Measurements from ENCODE around the gene DENND4A. TPM values are rescaled to one million over a fixed set of nuclear protein-coding genes. Genes with fewer than 3 reads are reported as not detected.
"Not testable (repeated sequence)": the region's sequence is repeated elsewhere in the genome, so short reads cannot be mapped to it uniquely, and the experiment has no call there.

The DENND4A gene
- polyA plus RNA-seq, 2 donors: 2.6 to 3.2 TPM

DNA sequence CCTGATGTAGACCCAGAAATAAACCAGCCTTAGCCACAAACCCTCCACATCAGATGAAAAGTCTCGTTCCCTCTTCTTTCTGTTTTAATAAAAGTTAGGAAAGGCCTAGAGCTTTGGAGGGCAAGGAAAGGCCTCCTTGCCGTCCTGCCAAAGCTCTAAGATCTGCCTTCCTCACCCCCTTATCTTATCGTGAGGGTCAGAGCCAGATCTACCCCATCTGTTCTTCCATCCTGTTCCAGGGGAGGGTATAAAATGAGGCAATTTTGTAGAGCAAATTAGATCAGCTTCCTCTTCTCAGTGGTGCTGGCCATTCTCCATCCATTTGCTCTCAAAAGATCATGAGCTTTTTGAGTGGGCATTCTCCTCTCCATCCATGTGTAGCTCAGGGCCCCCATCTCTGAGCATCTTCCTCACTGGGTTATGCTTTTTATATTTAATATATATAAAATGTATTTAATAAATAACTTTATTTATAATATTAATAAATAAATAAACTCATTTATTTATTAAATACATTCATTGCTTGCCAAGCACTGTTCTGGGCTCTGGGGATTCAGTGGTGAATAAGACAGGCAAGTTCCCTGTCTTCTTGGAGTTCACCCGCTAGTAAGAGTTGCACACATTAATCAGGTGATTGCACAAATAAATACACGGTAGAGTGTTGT, 172.3 kb downstream of the DENND4A start:
- Histone ChIP-seq H3K27ac (ENCODE audit: low read depth in 2 of 2, low read length in 1 of 2) (no peak overlapping the region), H3K27me3 (ENCODE audit: control insufficient read depth in 1 of 2, insufficient read depth in 2 of 2, low read length in 2 of 2) (no peaks in the 10 kb centered on the region), H3K9me3 (ENCODE audit: control insufficient read depth in 2 of 2, insufficient read depth in 1 of 2, low read depth in 1 of 2, low read length in 1 of 2) (no peaks in the 10 kb centered on the region), H3K4me3 (ENCODE audit: low read depth in 1 of 2, low read length in 2 of 2) (no peak overlapping the region), H3K4me1 (ENCODE audit: control insufficient read depth in 2 of 2, insufficient read depth in 2 of 2, low read length in 1 of 2) (no peaks in the 10 kb centered on the region), H3K36me3 (ENCODE audit: control insufficient read depth in 2 of 2, insufficient read depth in 2 of 2, low read length in 1 of 2) (no peaks in the 10 kb centered on the region)
- 73 to 76% methylated on average over 5 of the region's 5 CpGs for WGBS, 2 donors

- no peak overlapping the region for H3K4me3 ChIP-seq (ENCODE audit: low read depth in 1 of 2, low read length in 2 of 2)
- H3K27me3 ChIP-seq (ENCODE audit: control insufficient read depth in 1 of 2, insufficient read depth in 2 of 2, low read length in 2 of 2): no peaks in the 10 kb centered on the region
- H3K4me1 ChIP-seq (ENCODE audit: control insufficient read depth in 2 of 2, insufficient read depth in 2 of 2, low read length in 1 of 2): no peaks in the 10 kb centered on the region
- H3K27ac ChIP-seq (ENCODE audit: low read depth in 2 of 2, low read length in 1 of 2): no peak overlapping the region
- no peaks in the 10 kb centered on the region for H3K9me3 ChIP-seq (ENCODE audit: control insufficient read depth in 2 of 2, insufficient read depth in 1 of 2, low read depth in 1 of 2, low read length in 1 of 2)
- H3K36me3 ChIP-seq (ENCODE audit: control insufficient read depth in 2 of 2, insufficient read depth in 2 of 2, low read length in 1 of 2): no peaks in the 10 kb centered on the region
- WGBS, 2 donors: 67 to 74% methylated on average over 5 of the region's 5 CpGs
Measured at GRCh38 chr15:65618560-65619109, 173.5 kb downstream of the DENND4A start.

DNA sequence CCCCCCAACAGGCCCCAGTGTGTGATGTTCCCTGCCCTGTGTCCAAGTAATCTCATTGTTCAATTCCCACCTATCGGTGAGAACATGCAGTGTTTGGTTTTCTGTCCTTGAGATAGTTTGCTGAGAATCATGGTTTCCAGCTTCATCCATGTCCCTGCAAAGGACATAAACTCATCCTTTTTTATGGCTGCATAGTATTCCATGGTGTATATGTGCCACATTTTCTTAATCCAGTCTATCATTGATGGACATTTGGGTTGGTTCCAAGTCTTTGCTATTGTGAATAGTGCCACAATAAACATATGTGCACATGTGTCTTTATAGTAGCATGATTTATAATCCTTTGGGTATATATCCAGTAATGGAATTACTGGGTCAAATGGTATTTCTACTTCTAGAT, 176.2 kb downstream of the DENND4A start:
- H3K27me3 ChIP-seq (ENCODE audit: control insufficient read depth in 1 of 2, insufficient read depth in 2 of 2, low read length in 2 of 2); H3K36me3 ChIP-seq (ENCODE audit: control insufficient read depth in 2 of 2, insufficient read depth in 2 of 2, low read length in 1 of 2); H3K27ac ChIP-seq (ENCODE audit: low read depth in 2 of 2, low read length in 1 of 2); H3K4me1 ChIP-seq (ENCODE audit: control insufficient read depth in 2 of 2, insufficient read depth in 2 of 2, low read length in 1 of 2); H3K4me3 ChIP-seq (ENCODE audit: low read depth in 1 of 2, low read length in 2 of 2); H3K9me3 ChIP-seq (ENCODE audit: control insufficient read depth in 2 of 2, insufficient read depth in 1 of 2, low read depth in 1 of 2, low read length in 1 of 2): not testable (repeated sequence)
- 92 to 100% methylated on average over 1 of the region's 1 CpG for WGBS, 2 donors

- H3K36me3 ChIP-seq (ENCODE audit: control insufficient read depth in 2 of 2, insufficient read depth in 2 of 2, low read length in 1 of 2): no peaks in the 10 kb centered on the region
- H3K9me3 ChIP-seq (ENCODE audit: control insufficient read depth in 2 of 2, insufficient read depth in 1 of 2, low read depth in 1 of 2, low read length in 1 of 2): no peaks in the 10 kb centered on the region
- 77 to 82% methylated on average over 6 of the region's 6 CpGs for WGBS, 2 donors
- H3K27me3 ChIP-seq (ENCODE audit: control insufficient read depth in 1 of 2, insufficient read depth in 2 of 2, low read length in 2 of 2): no peaks in the 10 kb centered on the region
- H3K4me1 ChIP-seq (ENCODE audit: control insufficient read depth in 2 of 2, insufficient read depth in 2 of 2, low read length in 1 of 2): peaks cover 0 to 3% of the 10 kb centered on the region in 2 donors
- H3K27ac ChIP-seq (ENCODE audit: low read depth in 2 of 2, low read length in 1 of 2): no peak overlapping the region
- H3K4me3 ChIP-seq (ENCODE audit: low read depth in 1 of 2, low read length in 2 of 2): no peak overlapping the region
Measured at GRCh38 chr15:65612949-65613744, 178.9 kb downstream of the DENND4A start.

DNA sequence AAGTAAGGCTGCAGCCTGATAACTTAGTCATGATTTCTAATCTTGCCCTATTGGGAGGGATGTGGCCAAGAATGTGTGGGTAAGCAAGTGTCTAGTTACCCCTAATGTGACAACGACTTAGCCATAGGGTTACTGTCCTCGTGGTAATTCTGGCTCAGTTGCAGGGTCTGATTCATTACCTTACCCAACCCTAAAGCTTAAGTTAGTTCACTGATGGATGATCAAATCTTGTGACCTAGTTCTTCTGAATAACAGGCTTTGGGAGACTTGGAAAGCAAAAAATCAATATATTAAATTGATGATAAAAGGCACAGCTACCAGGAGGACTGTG, 179.5 kb downstream of the DENND4A start:
- H3K27me3 ChIP-seq (ENCODE audit: control insufficient read depth in 1 of 2, insufficient read depth in 2 of 2, low read length in 2 of 2): no peaks in the 10 kb centered on the region
- H3K36me3 ChIP-seq (ENCODE audit: control insufficient read depth in 2 of 2, insufficient read depth in 2 of 2, low read length in 1 of 2): no peaks in the 10 kb centered on the region
- peak overlapping the region; percentile 12 to 99 for H3K27ac ChIP-seq (ENCODE audit: low read depth in 2 of 2, low read length in 1 of 2)
- WGBS, 2 donors: 37 to 47% methylated on average over 2 of the region's 2 CpGs
- H3K4me3 ChIP-seq (ENCODE audit: low read depth in 1 of 2, low read length in 2 of 2): no peak overlapping the region
- H3K9me3 ChIP-seq (ENCODE audit: control insufficient read depth in 2 of 2, insufficient read depth in 1 of 2, low read depth in 1 of 2, low read length in 1 of 2): no peaks in the 10 kb centered on the region
- peaks cover 0 to 3% of the 10 kb centered on the region in 2 donors for H3K4me1 ChIP-seq (ENCODE audit: control insufficient read depth in 2 of 2, insufficient read depth in 2 of 2, low read length in 1 of 2)

GRCh38 chr15:65611888-65612615, 180.0 kb downstream of the DENND4A start:
- Histone ChIP-seq H3K27ac (ENCODE audit: low read depth in 2 of 2, low read length in 1 of 2) (peak overlapping the region; percentile 97 to 99), H3K4me3 (ENCODE audit: low read depth in 1 of 2, low read length in 2 of 2) (peak overlapping the region; percentile 74 to 81), H3K9me3 (ENCODE audit: control insufficient read depth in 2 of 2, insufficient read depth in 1 of 2, low read depth in 1 of 2, low read length in 1 of 2) (no peaks in the 10 kb centered on the region), H3K27me3 (ENCODE audit: control insufficient read depth in 1 of 2, insufficient read depth in 2 of 2, low read length in 2 of 2) (no peaks in the 10 kb centered on the region), H3K4me1 (ENCODE audit: control insufficient read depth in 2 of 2, insufficient read depth in 2 of 2, low read length in 1 of 2) (peaks cover 0 to 3% of the 10 kb centered on the region in 2 donors), H3K36me3 (ENCODE audit: control insufficient read depth in 2 of 2, insufficient read depth in 2 of 2, low read length in 1 of 2) (no peaks in the 10 kb centered on the region)
- WGBS, 2 donors: 72 to 75% methylated on average over 5 of the region's 5 CpGs

- Histone ChIP-seq H3K36me3 (ENCODE audit: control insufficient read depth in 2 of 2, insufficient read depth in 2 of 2, low read length in 1 of 2) (no peaks in the 10 kb centered on the region), H3K4me3 (ENCODE audit: low read depth in 1 of 2, low read length in 2 of 2) (peak within 1 kb of the TSS; percentile 74 to 81), H3K9me3 (ENCODE audit: control insufficient read depth in 2 of 2, insufficient read depth in 1 of 2, low read depth in 1 of 2, low read length in 1 of 2) (no peaks in the 10 kb centered on the region), H3K4me1 (ENCODE audit: control insufficient read depth in 2 of 2, insufficient read depth in 2 of 2, low read length in 1 of 2) (peaks cover 0 to 3% of the 10 kb centered on the region in 2 donors), H3K27ac (ENCODE audit: low read depth in 2 of 2, low read length in 1 of 2) (peak within 1 kb of the TSS; percentile 97 to 99), H3K27me3 (ENCODE audit: control insufficient read depth in 1 of 2, insufficient read depth in 2 of 2, low read length in 2 of 2) (no peaks in the 10 kb centered on the region)
- WGBS, 2 donors: 0 to 1% methylated on average over 58 to 64 of the region's 64 CpGs
Measured at GRCh38 chr15:65610871-65611718, 181.0 kb downstream of the DENND4A start, which contains the start of gene INTS14. TSS of gene INTS14 (minus strand) at chr15:65611131. CDS start at chr15:65607380, 3,751 bp downstream.
